H9 (cell line): ENCODE data around the gene ENDOU. TPM values are rescaled to one million over a fixed set of nuclear protein-coding genes. Genes with fewer than 3 reads are reported as not detected.

Experiments
- DNase-seq: peaks from one replicate; pipeline ENCODE4 v3.0.0-alpha.2; 2017
- H2AFZ ChIP-seq: one replicate; pipeline ENCODE4 v1.6.1; 2013; ENCODE audit warnings: mild to moderate bottlenecking, low read length, control low read depth, moderate library complexity
- H2AK5ac ChIP-seq: 2 replicates; pipeline ENCODE4 v1.6.1; 2013; ENCODE audit warnings: low read length, control low read depth, mixed read lengths; ENCODE audit not compliant: insufficient read length
- H2BK120ac ChIP-seq: one replicate; pipeline ENCODE4 v1.6.1; 2013; ENCODE audit warnings: low read depth, mild to moderate bottlenecking, low read length, control low read depth, inconsistent platforms; ENCODE audit not compliant: poor library complexity, severe bottlenecking
- H2BK12ac ChIP-seq: 2 replicates; pipeline ENCODE4 v1.6.1; 2013; ENCODE audit warnings: low read length, control low read depth, mixed read lengths, low read depth; ENCODE audit not compliant: insufficient read length
- H2BK15ac ChIP-seq: 2 replicates; pipeline ENCODE4 v1.6.1; 2013; ENCODE audit warnings: low read depth, low read length, control low read depth
- H2BK20ac ChIP-seq: one replicate; pipeline ENCODE4 v1.6.1; 2013; ENCODE audit warnings: low read depth, mild to moderate bottlenecking, low read length, control low read depth, inconsistent platforms; ENCODE audit not compliant: poor library complexity, severe bottlenecking
- H2BK5ac ChIP-seq: 2 replicates; pipeline ENCODE4 v1.6.1; 2013; ENCODE audit warnings: low read length, control low read depth, mixed read lengths; ENCODE audit not compliant: insufficient read length
- H3K14ac ChIP-seq: 2 replicates; pipeline ENCODE4 v1.6.1; 2013; ENCODE audit warnings: low read length, control low read depth; ENCODE audit not compliant: insufficient read depth
- H3K18ac ChIP-seq: 2 replicates; pipeline ENCODE4 v1.6.1; 2013; ENCODE audit warnings: low read depth, mild to moderate bottlenecking, mixed read lengths, low read length, control low read depth; ENCODE audit not compliant: insufficient read length
- H3K23ac ChIP-seq: 2 replicates; pipeline ENCODE4 v1.6.1; 2013; ENCODE audit warnings: low read length, control low read depth, mixed read lengths, low read depth; ENCODE audit not compliant: insufficient read length
- H3K23me2 ChIP-seq: 2 replicates; pipeline ENCODE4 v1.6.1; 2013; ENCODE audit warnings: low read depth, mild to moderate bottlenecking, mixed read lengths, low read length, control low read depth; ENCODE audit not compliant: insufficient read length, poor library complexity, severe bottlenecking
- H3K27ac ChIP-seq: 2 replicates; pipeline ENCODE4 v1.5.1; 2013; ENCODE audit warnings: low read length, control low read depth, mixed read lengths, low read depth; ENCODE audit not compliant: insufficient read length
- H3K27me3 ChIP-seq: 2 replicates; pipeline ENCODE4 v1.6.1; 2013; ENCODE audit warnings: low read length, control low read depth, inconsistent platforms; ENCODE audit not compliant: insufficient read depth
- H3K4ac ChIP-seq: 2 replicates; pipeline ENCODE4 v1.6.1; 2013; ENCODE audit warnings: low read depth, mild to moderate bottlenecking, control low read depth, inconsistent platforms, low read length, moderate library complexity
- H3K4me1 ChIP-seq: 2 replicates; pipeline ENCODE4 v1.6.1; 2013; ENCODE audit warnings: low read length, control low read depth, inconsistent platforms; ENCODE audit not compliant: insufficient read depth
- H3K4me2 ChIP-seq: 2 replicates; pipeline ENCODE4 v1.6.1; 2013; ENCODE audit warnings: low read length, control low read depth, mixed read lengths; ENCODE audit not compliant: insufficient read length, insufficient read depth
- H3K56ac ChIP-seq: 2 replicates; pipeline ENCODE4 v1.6.1; 2013; ENCODE audit warnings: low read depth, mild to moderate bottlenecking, mixed read lengths, low read length, control low read depth; ENCODE audit not compliant: insufficient read length
- H3K79me1 ChIP-seq: 2 replicates; pipeline ENCODE4 v1.6.1; 2013; ENCODE audit warnings: low read depth, mild to moderate bottlenecking, moderate library complexity, low read length, control low read depth, inconsistent platforms; ENCODE audit not compliant: insufficient read depth, poor library complexity, severe bottlenecking
- H3K79me2 ChIP-seq: 2 replicates; pipeline ENCODE4 v1.6.1; 2013; ENCODE audit warnings: low read length, control low read depth, inconsistent platforms; ENCODE audit not compliant: insufficient read depth
- H3K9ac ChIP-seq: 2 replicates; pipeline ENCODE4 v1.6.1; 2013; ENCODE audit warnings: low read length, control low read depth, mixed read lengths; ENCODE audit not compliant: insufficient read length; ENCODE audit errors: extremely low read depth
- H3K9me3 ChIP-seq: one replicate; pipeline ENCODE4 v1.6.1; 2013; ENCODE audit warnings: low read depth, low read length, inconsistent platforms; ENCODE audit not compliant: control insufficient read depth
- H3T11ph ChIP-seq: one replicate; pipeline ENCODE4 v1.6.1; 2013; ENCODE audit warnings: mild to moderate bottlenecking, low read length, control low read depth, inconsistent platforms
- H4K20me1 ChIP-seq: one replicate; pipeline ENCODE4 v1.6.1; 2013; ENCODE audit not compliant: control insufficient read depth, insufficient read length, insufficient read depth
- H4K5ac ChIP-seq: 2 replicates; pipeline ENCODE4 v1.6.1; 2013; ENCODE audit warnings: low read depth, mild to moderate bottlenecking, mixed read lengths, low read length, control low read depth; ENCODE audit not compliant: insufficient read length
- H4K8ac ChIP-seq: replicated peaks from 2 replicates; pipeline ENCODE4 v1.6.1; 2013; ENCODE audit warnings: low read length, control low read depth, mixed read lengths, low read depth; ENCODE audit not compliant: insufficient read length
- H4K91ac ChIP-seq: 2 replicates; pipeline ENCODE4 v1.6.1; 2013; ENCODE audit warnings: low read depth, mild to moderate bottlenecking, moderate library complexity, mixed read lengths, low read length, control low read depth; ENCODE audit not compliant: insufficient read length
- H3K27ac Mint-ChIP-seq, 3 experiments: 2 replicates in 2 of 3; 3 replicates in 1 of 3; pipeline ENCODE4 v1.8.0; 2020 to 2021; ENCODE audit warnings: mixed read lengths in 3 of 3, mild to moderate bottlenecking in 1 of 3, moderate library complexity in 1 of 3
- H3K27me3 Mint-ChIP-seq: 2 replicates; pipeline ENCODE4 v1.8.0; 2021; ENCODE audit warnings: low read depth, mild to moderate bottlenecking, moderate library complexity, mixed read lengths
- H3K36me3 Mint-ChIP-seq, 3 experiments: 2 replicates in 2 of 3; 3 replicates in 1 of 3; pipeline ENCODE4 v1.8.0; 2020 to 2021; ENCODE audit warnings: low read depth in 3 of 3, mixed read lengths in 3 of 3; ENCODE audit not compliant: insufficient read depth in 1 of 3
- H3K4me1 Mint-ChIP-seq, 2 experiments: 2 replicates each; pipeline ENCODE4 v1.8.0; 2020; ENCODE audit warnings: mixed read lengths in 2 of 2
- H3K4me3 Mint-ChIP-seq, 2 experiments: 2 replicates in 1 of 2; 3 replicates in 1 of 2; pipeline ENCODE4 v1.8.0; 2020 to 2021; ENCODE audit warnings: mild to moderate bottlenecking in 2 of 2, mixed read lengths in 2 of 2, moderate library complexity in 1 of 2
- H3K9me3 Mint-ChIP-seq, 2 experiments: 2 replicates in 1 of 2; 3 replicates in 1 of 2; pipeline ENCODE4 v1.8.0; 2020; ENCODE audit warnings: mild to moderate bottlenecking in 2 of 2, mixed read lengths in 2 of 2, moderate library complexity in 1 of 2
- CTCF ChIP-seq: fragments of 200-600 bp; sonication (generic); conservative IDR thresholded peaks from 3 replicates; pipeline ENCODE4 v1.8.0; 2021; ENCODE audit warnings: antibody characterized with exemption, mild to moderate bottlenecking
- WGBS: extraction: QIAGEN DNeasy Blood & Tissue Kit; methylation state at CpG from one replicate; pipeline ENCODE4 v1.1.7; 2013; ENCODE audit warnings: missing lambda C conversion rate, low lambda C conversion rate, mixed read lengths; ENCODE audit not compliant: insufficient read length; ENCODE audit errors: extremely low coverage; 5-methylcytosine and 5-hydroxymethylcytosine counted together
- total RNA-seq: library from RNA; stranded (reverse); gene quantifications from 2 replicates; pipeline ENCODE4 v1.2.1, GENCODE V29; 2021

ENDOU gene
- total RNA-seq, 1 experiment from 2014 or later = not detected

GRCh38 chr12:47705229-47705565 lies 20.1 kb downstream of the ENDOU start:
- no peak overlapping the region for H4K5ac ChIP-seq
- H2AFZ ChIP-seq = no peak overlapping the region
- Mint-ChIP-seq H3K9me3 (no peaks in the 10 kb centered on the region), H3K36me3 (peaks cover 2 to 21% (median 20%) of the 10 kb centered on the region in 3 experiments), H3K4me3 (peak overlapping the region; percentile 83 to 92), H3K27ac (peak overlapping the region in 1 of 3 experiments; percentile 18; a peak in 2 of 7 replicates), H3K27me3 (no peaks in the 10 kb centered on the region), H3K4me1 (peaks cover 20 to 23% of the 10 kb centered on the region in 2 experiments)
- H3K79me1 ChIP-seq = no peaks in the 10 kb centered on the region
- H3K56ac ChIP-seq = no peak overlapping the region
- H4K8ac ChIP-seq = no peak overlapping the region
- WGBS = no CpG with 5 or more reads among the region's 9 CpGs
- H4K20me1 ChIP-seq = no peaks in the 10 kb centered on the region
- no peak overlapping the region for H3K27ac ChIP-seq
- peak overlapping the region; percentile 96 for H3K4me2 ChIP-seq
- no peaks in the 10 kb centered on the region for H3K9me3 ChIP-seq
- no peak overlapping the region for H2AK5ac ChIP-seq
- H3K23ac ChIP-seq = no peak overlapping the region
- H3T11ph ChIP-seq = no peak overlapping the region
- no peaks in the 10 kb centered on the region; the same call in 1 of the 2 replicates for H3K4me1 ChIP-seq
- DNase-seq = no peak
- no peak overlapping the region for H2BK20ac ChIP-seq
- H3K23me2 ChIP-seq = peaks cover 6% of the 10 kb centered on the region
- H3K4ac ChIP-seq = no peak overlapping the region
- H2BK120ac ChIP-seq = no peak overlapping the region
- no peak overlapping the region for H2BK15ac ChIP-seq
- H3K9ac ChIP-seq = peak overlapping the region; percentile 82
- TF ChIP-seq CTCF = no peak
- H3K14ac ChIP-seq = no peak overlapping the region
- no peaks in the 10 kb centered on the region for H3K27me3 ChIP-seq
- no peak overlapping the region for H4K91ac ChIP-seq
- H2BK12ac ChIP-seq = no peak overlapping the region
- H2BK5ac ChIP-seq = no peak overlapping the region
- H3K79me2 ChIP-seq = peaks cover 7% of the 10 kb centered on the region; the same call in 1 of the 2 replicates
- H3K18ac ChIP-seq = no peak overlapping the region
